Adrenal gland (tissue), 12 donors: Measurements from ENCODE around the gene PODXL. TPM values are rescaled to one million over a fixed set of nuclear protein-coding genes. Genes with fewer than 3 reads are reported as not detected.

Experiments used
- DNase-seq, 7 donors: peaks; one replicate each; pipeline ENCODE4 v3.0.0-alpha.2; 2019 to 2020
- H3K27ac ChIP-seq, 5 donors: fragments of 200-600 bp; sonication (generic) in 4 of 5; 1 replicate in 3 of 5; 2 replicates in 2 of 5; pipeline versions ENCODE4 v1.5.1 to v1.8.0; 2016 to 2020; ENCODE audit warnings: mild to moderate bottlenecking in 1 of 5
- H3K27me3 ChIP-seq: fragments of 200-600 bp; 2 replicates; pipeline ENCODE4 v1.8.0; 2021
- H3K36me3 ChIP-seq, 2 donors: fragments of 200-600 bp; replicated peaks in 1 of 2; 1 replicate in 1 of 2; 2 replicates in 1 of 2; pipeline versions ENCODE4 v1.5.1 to v1.8.0; 2018 to 2022
- H3K4me1 ChIP-seq, 2 donors: fragments of 200-600 bp; replicated peaks in 1 of 2; 1 replicate in 1 of 2; 2 replicates in 1 of 2; pipeline versions ENCODE4 v1.5.1 to v1.8.0; 2018 to 2021
- H3K4me3 ChIP-seq, 4 donors: fragments of 200-600 bp; sonication (generic) in 3 of 4; one replicate each; pipeline ENCODE4 v1.5.1; 2016 to 2018
- H3K9me3 ChIP-seq, 3 donors: fragments of 200-600 bp; sonication (generic) in 1 of 3; replicated peaks in 1 of 3; 1 replicate in 2 of 3; 2 replicates in 1 of 3; pipeline versions ENCODE4 v1.5.1 to v1.8.0; 2016 to 2021
- POLR2A ChIP-seq, 2 donors: fragments of 450-650 bp; IDR thresholded peaks; one replicate each; pipeline ENCODE4 v1.6.1; 2017; ENCODE audit warnings: antibody characterized with exemption in 2 of 2, mild to moderate bottlenecking in 2 of 2, moderate library complexity in 1 of 2
- WGBS, 4 donors: extraction: QIAGEN DNeasy Blood & Tissue Kit in 2 of 4; methylation state at CpG; one replicate each; pipeline versions ENCODE4 v1.1.5 to v1.1.7; 2013 to 2017; 5-methylcytosine and 5-hydroxymethylcytosine counted together
- intact Hi-C, 2 donors: fragments of 100-400 bp; cut with DNase I; formaldehyde crosslinking; loops; one replicate each; pipeline versions ENCODE4 v1.14.1 to v1.15.0; 2022 to 2023
- polyA plus RNA-seq, 3 donors: library from polyadenylated mRNA; stranded (reverse); fragments of 200-250 nt in 2 of 3; fragments of 350-450 nt in 1 of 3; fragmentation: Illumina TruSeq in 1 of 3; extraction: RNeasy Lipid Tissue Mini Kit (QIAGEN cat#74804) in 1 of 3; gene quantifications; one replicate each; pipeline ENCODE4 v1.2.3, GENCODE V29; 2013 to 2014
- total RNA-seq, 9 donors: library from RNA; depleted of rRNA in 4 of 9; stranded (reverse); fragments of >200 nt in 4 of 9; fragments of 120-200 nt in 1 of 9; fragmentation: NEBNext Ultra II Directional in 1 of 9; extraction: Animal tissue kit (Norgen Biotek cat#: 25700) in 1 of 9; gene quantifications; one replicate each; pipeline versions ENCODE4 v1.1.0 to v1.2.4, GENCODE V29; 2013 to 2023
- TF ChIP-seq, protein P1 (sequence below), 6 experiments: fragments of 450-650 bp in 4 of 6; fragments of 200-600 bp in 2 of 6; sonication (generic) in 1 of 6; IDR thresholded peaks; 1 replicate in 5 of 6; 2 replicates in 1 of 6; pipeline versions ENCODE4 v1.5.1 to v1.8.0; 2016 to 2021; ENCODE audit warnings: antibody characterized with exemption in 6 of 6, mild to moderate bottlenecking in 2 of 6, moderate library complexity in 1 of 6
- donor health status: healthy with polysubstance abuse.
- donor health status: Bipolar disorder and iron deficiency.
- donor health status: DM: yes; HTN: yes; CAD: no.
- donor health status: DM: no; HTN: no; CAD: no.
- donor health status: DM: no; HTN: no; CAD: no.
- donor health status: DM: yes; HTN: yes; CAD: no.

PODXL gene
- total and polyA plus RNA-seq, 12 donors: 7.0 to 99.6 (median 35.6) TPM

DNA sequence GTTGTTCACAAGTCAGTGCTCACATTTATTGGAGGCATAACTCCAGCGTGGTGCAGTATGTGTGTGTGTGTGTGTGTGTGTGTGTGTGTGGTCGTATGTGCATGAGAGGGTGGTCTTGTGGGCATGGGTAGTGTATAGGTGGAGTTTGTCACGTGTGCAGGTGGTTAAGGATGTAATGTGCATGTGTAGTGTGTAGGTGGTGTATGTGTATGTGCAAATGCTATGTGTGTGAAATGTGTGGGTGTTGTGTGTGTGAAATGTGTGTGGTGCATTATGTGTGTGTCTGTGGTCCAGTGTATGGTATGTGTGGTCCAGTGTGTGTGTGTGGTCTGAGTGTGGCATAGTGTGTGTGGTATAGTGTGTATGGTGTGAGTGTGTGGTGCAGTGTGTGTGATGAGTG is 30.3 kb upstream of the PODXL start:
- Histone ChIP-seq H3K27me3 (no peaks in the 10 kb centered on the region), H3K4me3 (no peak overlapping the region), H3K9me3 (no peaks in the 10 kb centered on the region), H3K27ac (no peak overlapping the region), H3K4me1 (no peaks in the 10 kb centered on the region), H3K36me3 (no peaks in the 10 kb centered on the region)
- TF ChIP-seq POLR2A (IDR thresholded peaks at IDR 0.05): no peak
- WGBS, 4 donors: 53 to 70% (median 60%) methylated on average over 3 of the region's 3 CpGs
- intact Hi-C loops: no loop called here
- no peak for DNase-seq

DNA sequence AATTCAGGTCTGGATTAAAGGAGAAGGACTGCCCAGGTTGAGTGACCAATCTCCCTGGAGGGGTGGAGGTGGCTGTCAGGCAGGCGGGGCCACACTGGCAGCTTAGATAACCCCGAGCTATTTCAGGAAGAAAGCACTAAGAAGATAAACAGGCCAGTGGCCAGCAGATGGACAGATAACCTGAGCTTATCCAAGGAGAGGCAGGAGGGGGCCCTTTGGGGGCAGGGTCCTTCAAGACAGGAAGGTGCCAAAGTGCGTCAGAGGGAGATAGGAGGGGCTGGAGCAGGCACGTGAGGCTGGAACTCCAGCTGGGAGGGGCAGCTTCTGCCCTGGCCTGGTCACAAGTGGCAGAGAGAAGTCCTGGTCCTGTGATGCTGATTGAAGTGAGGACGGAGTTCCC is 29.8 kb upstream of the PODXL start:
- TF ChIP-seq POLR2A (IDR thresholded peaks at IDR 0.05): no peak
- TF ChIP-seq, protein P1, sequence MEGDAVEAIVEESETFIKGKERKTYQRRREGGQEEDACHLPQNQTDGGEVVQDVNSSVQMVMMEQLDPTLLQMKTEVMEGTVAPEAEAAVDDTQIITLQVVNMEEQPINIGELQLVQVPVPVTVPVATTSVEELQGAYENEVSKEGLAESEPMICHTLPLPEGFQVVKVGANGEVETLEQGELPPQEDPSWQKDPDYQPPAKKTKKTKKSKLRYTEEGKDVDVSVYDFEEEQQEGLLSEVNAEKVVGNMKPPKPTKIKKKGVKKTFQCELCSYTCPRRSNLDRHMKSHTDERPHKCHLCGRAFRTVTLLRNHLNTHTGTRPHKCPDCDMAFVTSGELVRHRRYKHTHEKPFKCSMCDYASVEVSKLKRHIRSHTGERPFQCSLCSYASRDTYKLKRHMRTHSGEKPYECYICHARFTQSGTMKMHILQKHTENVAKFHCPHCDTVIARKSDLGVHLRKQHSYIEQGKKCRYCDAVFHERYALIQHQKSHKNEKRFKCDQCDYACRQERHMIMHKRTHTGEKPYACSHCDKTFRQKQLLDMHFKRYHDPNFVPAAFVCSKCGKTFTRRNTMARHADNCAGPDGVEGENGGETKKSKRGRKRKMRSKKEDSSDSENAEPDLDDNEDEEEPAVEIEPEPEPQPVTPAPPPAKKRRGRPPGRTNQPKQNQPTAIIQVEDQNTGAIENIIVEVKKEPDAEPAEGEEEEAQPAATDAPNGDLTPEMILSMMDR (IDR thresholded peaks at IDR 0.05): no peak
- H3K4me1 ChIP-seq: no peaks in the 10 kb centered on the region
- peak overlapping the region in 1 of 5 donors; percentile 29 for H3K27ac ChIP-seq
- WGBS, 4 donors: 31 to 44% (median 39%) methylated on average over 5 of the region's 5 CpGs
- no peak overlapping the region for H3K4me3 ChIP-seq
- no peaks in the 10 kb centered on the region for H3K27me3 ChIP-seq
- peak in 6 of 7 donors; percentile 17 to 57 (median 29) for DNase-seq
- no peaks in the 10 kb centered on the region for H3K9me3 ChIP-seq
- intact Hi-C loops: no loop called here
- H3K36me3 ChIP-seq: no peaks in the 10 kb centered on the region

DNA sequence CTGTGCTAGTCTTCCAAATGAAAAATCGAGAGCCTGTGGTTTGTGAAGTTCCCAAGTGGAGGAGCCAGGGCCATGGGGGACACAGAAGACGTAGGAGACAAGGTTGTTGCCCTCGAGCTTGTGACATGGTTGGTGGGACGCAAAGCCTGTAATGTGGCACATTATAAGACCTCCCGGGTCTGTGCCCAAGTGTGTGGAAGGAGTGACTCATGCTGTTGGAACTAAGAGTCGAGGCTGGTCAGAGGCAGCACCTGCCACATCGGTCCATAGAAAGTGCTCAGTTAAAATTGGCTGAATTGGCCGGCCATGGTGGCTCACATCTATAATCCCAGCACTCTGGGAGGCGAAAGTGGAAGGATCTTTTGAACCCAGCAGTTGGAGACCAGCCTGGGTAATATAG is 27.0 kb upstream of the PODXL start:
- H3K27me3 ChIP-seq: no peaks in the 10 kb centered on the region
- WGBS, 4 donors: 70 to 85% (median 78%) methylated on average over 8 to 9 of the region's 9 CpGs
- TF ChIP-seq POLR2A (IDR thresholded peaks at IDR 0.05): no peak
- TF ChIP-seq, protein P1 (IDR thresholded peaks at IDR 0.05): no peak
- no peak overlapping the region for H3K4me3 ChIP-seq
- no peaks in the 10 kb centered on the region for H3K36me3 ChIP-seq
- H3K27ac ChIP-seq: no peak overlapping the region
- H3K9me3 ChIP-seq: no peaks in the 10 kb centered on the region
- no peaks in the 10 kb centered on the region for H3K4me1 ChIP-seq
- DNase-seq: no peak
- intact Hi-C loops: no loop called here

DNA sequence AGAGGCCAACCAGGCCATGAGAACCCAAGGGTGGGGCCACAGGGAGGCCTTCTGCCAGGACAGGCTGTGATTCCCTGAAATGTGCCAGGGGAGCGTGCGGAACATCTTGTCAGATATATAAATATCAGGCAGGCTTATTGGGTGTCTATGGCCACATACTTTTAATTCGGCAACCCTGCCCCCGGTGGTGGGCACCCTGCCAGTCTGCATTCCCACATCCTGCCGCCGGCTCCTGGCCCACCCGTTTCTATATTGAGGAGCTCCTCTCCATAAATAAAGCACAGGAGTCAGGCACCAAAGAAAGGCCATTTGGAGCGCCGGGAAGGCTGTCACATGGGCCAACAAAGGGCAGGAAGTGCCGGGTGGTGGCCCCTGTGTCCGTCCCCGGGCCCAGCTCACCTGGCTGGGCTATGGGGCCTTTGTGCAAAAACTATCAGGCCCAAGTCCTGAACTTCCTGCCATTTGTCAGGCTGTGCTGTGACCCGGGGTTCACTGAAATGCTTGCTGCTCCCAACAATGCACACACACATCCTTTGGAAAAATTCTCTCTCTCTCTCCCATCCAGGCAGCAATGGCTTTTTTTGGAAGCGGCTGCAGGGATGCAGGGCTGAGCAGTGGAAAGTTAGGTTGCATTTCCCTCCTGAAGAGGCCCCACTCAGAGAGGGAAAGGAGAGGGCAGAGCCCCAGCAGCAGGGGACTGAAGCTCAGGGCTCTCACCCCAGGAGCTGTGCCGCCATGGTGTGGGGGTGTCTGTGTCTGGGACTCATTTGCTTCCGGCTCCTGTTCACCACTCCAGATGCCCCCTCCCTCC is 25.0 kb upstream of the PODXL start:
- H3K4me3 ChIP-seq: no peak overlapping the region
- no peaks in the 10 kb centered on the region for H3K9me3 ChIP-seq
- H3K27me3 ChIP-seq: no peaks in the 10 kb centered on the region
- no peaks in the 10 kb centered on the region for H3K36me3 ChIP-seq
- no peaks in the 10 kb centered on the region for H3K4me1 ChIP-seq
- TF ChIP-seq, protein P1 (IDR thresholded peaks at IDR 0.05): peak in 2 of 6 experiments; percentile 18 to 33
- TF ChIP-seq POLR2A (IDR thresholded peaks at IDR 0.05): no peak
- peak overlapping the region in 2 of 5 donors; percentile 32 to 70 for H3K27ac ChIP-seq
- DNase-seq: peak; percentile 31 to 86 (median 53)
- WGBS, 4 donors: 54 to 64% (median 57%) methylated on average over 3 to 16 of the region's 16 CpGs
- intact Hi-C loops: no loop called here

DNA sequence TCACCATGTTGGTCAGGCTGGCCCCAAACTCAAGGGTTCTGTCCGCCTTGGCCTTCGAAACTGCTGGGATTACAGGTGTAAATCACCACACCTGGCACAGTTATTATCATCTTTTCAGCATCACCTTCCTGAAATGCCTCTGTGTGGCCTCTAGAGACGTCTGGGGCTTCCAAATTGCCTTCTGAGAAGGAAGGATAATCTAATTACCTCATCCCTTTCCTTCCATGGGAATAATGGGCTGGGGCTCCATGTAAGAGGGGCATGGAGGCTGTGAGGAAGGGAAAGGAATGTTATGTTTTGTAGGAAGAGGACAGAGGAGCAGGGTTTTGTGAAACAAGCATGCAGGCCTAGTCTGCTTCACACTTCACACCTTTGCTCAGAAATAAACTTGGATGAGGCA is 22.2 kb upstream of the PODXL start:
- Histone ChIP-seq H3K27me3 (no peaks in the 10 kb centered on the region), H3K27ac (no peak overlapping the region), H3K4me3 (no peak overlapping the region), H3K9me3 (no peaks in the 10 kb centered on the region), H3K4me1 (no peaks in the 10 kb centered on the region), H3K36me3 (no peaks in the 10 kb centered on the region)
- intact Hi-C loops: no loop called here
- DNase-seq: no peak
- 41 to 61% (median 52%) methylated on average over 3 of the region's 3 CpGs for WGBS, 4 donors
- no peak for TF ChIP-seq POLR2A (IDR thresholded peaks at IDR 0.05)
- TF ChIP-seq, protein P1 (IDR thresholded peaks at IDR 0.05): no peak
